Panc1 (cell line): ENCODE measurements around the gene KDM1A. TPM values are rescaled to one million over a fixed set of nuclear protein-coding genes. Genes with fewer than 3 reads are reported as not detected.

Experiments
- ATAC-seq: fragments of 200-7000 bp; cut with Tn5 transposase; 2 replicates; pipeline ENCODE4 v1.9.1; 2020; ENCODE audit warnings: mild to moderate bottlenecking, moderate library complexity
- BruUV-seq: library from RNA; stranded (reverse); fragments of 400-500 nt; replicated peaks from 2 replicates; lab custom pipeline; 2021; lab: Mats Ljungman, UMichigan
- CTCF ChIA-PET: fragments of 300-600 bp; sonication (Branson Sonifier 250); formaldehyde crosslinking; loops from one replicate; lab custom pipeline; 2022; ENCODE audit warnings: antibody characterized with exemption; lab: Charles Lee
- POLR2A ChIA-PET: fragments of 300-600 bp; sonication (Branson Sonifier 250); formaldehyde crosslinking; loops from one replicate; lab custom pipeline; 2022; ENCODE audit warnings: antibody characterized with exemption; lab: Charles Lee
- DNase-seq: peaks from one replicate; pipeline ENCODE4 v3.0.0-alpha.2; 2010; ENCODE audit warnings: low read depth, low spot score
- H3K27ac ChIP-seq: 2 replicates; pipeline ENCODE4 v1.5.1; 2011; ENCODE audit warnings: mild to moderate bottlenecking, low read length, inconsistent platforms
- H3K27me3 ChIP-seq: fragments of 200-500 bp; sonication (Bioruptor generic); 2 replicates; pipeline ENCODE4 v1.6.0; 2014; ENCODE audit warnings: low read length, inconsistent platforms; ENCODE audit not compliant: control insufficient read depth, insufficient read depth
- H3K36me3 ChIP-seq: fragments of 200-500 bp; sonication (Bioruptor generic); 2 replicates; pipeline ENCODE4 v1.5.1; 2014; ENCODE audit warnings: inconsistent platforms, mild to moderate bottlenecking, low read length, moderate library complexity; ENCODE audit not compliant: control insufficient read depth, insufficient read depth
- H3K4me1 ChIP-seq: 2 replicates; pipeline ENCODE4 v1.5.1; 2011; ENCODE audit warnings: inconsistent platforms, mild to moderate bottlenecking, low read length, moderate library complexity; ENCODE audit not compliant: control insufficient read depth, insufficient read depth
- H3K4me3 ChIP-seq, 2 experiments: 2 replicates each; pipeline ENCODE4 v1.5.1; 2011 to 2012; ENCODE audit warnings: low read depth in 2 of 2, low read length in 2 of 2, mild to moderate bottlenecking in 2 of 2, inconsistent platforms in 1 of 2, moderate library complexity in 1 of 2
- H3K9me3 ChIP-seq: fragments of 200-500 bp; sonication (Bioruptor generic); 2 replicates; pipeline ENCODE4 v1.5.1; 2014; ENCODE audit warnings: low read depth, mild to moderate bottlenecking, inconsistent platforms, low read length, moderate library complexity; ENCODE audit not compliant: control insufficient read depth, insufficient read depth
- POLR2AphosphoS5 ChIP-seq: IDR thresholded peaks from 2 replicates; pipeline ENCODE4 v1.6.1; 2012; ENCODE audit warnings: mild to moderate bottlenecking, low read depth, low read length, moderate library complexity
- REST ChIP-seq, 2 experiments: IDR thresholded peaks; 2 replicates each; pipeline ENCODE4 v1.6.1; 2011 to 2012; ENCODE audit warnings: low read depth in 2 of 2, control low read depth in 1 of 2, low read length in 1 of 2, mild to moderate bottlenecking in 1 of 2, moderate library complexity in 1 of 2; ENCODE audit not compliant: insufficient read depth in 1 of 2
- SIN3A ChIP-seq: IDR thresholded peaks from 2 replicates; pipeline ENCODE4 v1.6.1; 2012; ENCODE audit warnings: low read depth, mild to moderate bottlenecking, low read length, moderate library complexity, borderline replicate concordance; ENCODE audit not compliant: insufficient read depth
- TCF7L2 ChIP-seq: IDR thresholded peaks from 2 replicates; pipeline ENCODE4 v1.6.1; 2011; ENCODE audit warnings: mild to moderate bottlenecking, low read depth, low read length, inconsistent platforms
- in situ Hi-C: cut with HindIII; loops from 2 replicates; pipeline ENCODE4 v1.10.0; 2016; ENCODE audit warnings: low sequenced_read_pairs, low pct_unique_long_range_greater_than_20kb
- intact Hi-C: fragments of 100-400 bp; cut with micrococcal nuclease; formaldehyde crosslinking; loops from one replicate; pipeline ENCODE4 v1.10.0; 2022; ENCODE audit not compliant: unreplicated experiment
- total RNA-seq: library from RNA; stranded (reverse); gene quantifications from one replicate; pipeline ENCODE4 v1.2.1, GENCODE V29; 2021; ENCODE audit not compliant: unreplicated experiment
- TF ChIP-seq, protein P1 (sequence below): fragments of 450-650 bp; IDR thresholded peaks from 2 replicates; pipeline ENCODE4 v1.5.1; 2017; ENCODE audit warnings: mild to moderate bottlenecking

Gene KDM1A
- total RNA-seq, 1 experiment from 2014 or later = 120 TPM

- Histone ChIP-seq H3K4me1 (no peaks in the 10 kb centered on the region), H3K27ac (no peak overlapping the region), H3K9me3 (no peaks in the 10 kb centered on the region), H3K4me3 (no peak overlapping the region), H3K27me3 (no peaks in the 10 kb centered on the region), H3K36me3 (peaks cover 19% of the 10 kb centered on the region)
- CTCF ChIA-PET = no interaction called here
- DNase-seq (no peak), ATAC-seq (no peak)
- TF ChIP-seq REST (IDR thresholded peaks at IDR 0.05; ENCODE audit: insufficient read depth in 1 of 2, low read depth in 2 of 2, low read length in 1 of 2) (no peak), POLR2AphosphoS5 (no peak), SIN3A (no peak), TCF7L2 (no peak)
- TF ChIP-seq, protein P1, sequence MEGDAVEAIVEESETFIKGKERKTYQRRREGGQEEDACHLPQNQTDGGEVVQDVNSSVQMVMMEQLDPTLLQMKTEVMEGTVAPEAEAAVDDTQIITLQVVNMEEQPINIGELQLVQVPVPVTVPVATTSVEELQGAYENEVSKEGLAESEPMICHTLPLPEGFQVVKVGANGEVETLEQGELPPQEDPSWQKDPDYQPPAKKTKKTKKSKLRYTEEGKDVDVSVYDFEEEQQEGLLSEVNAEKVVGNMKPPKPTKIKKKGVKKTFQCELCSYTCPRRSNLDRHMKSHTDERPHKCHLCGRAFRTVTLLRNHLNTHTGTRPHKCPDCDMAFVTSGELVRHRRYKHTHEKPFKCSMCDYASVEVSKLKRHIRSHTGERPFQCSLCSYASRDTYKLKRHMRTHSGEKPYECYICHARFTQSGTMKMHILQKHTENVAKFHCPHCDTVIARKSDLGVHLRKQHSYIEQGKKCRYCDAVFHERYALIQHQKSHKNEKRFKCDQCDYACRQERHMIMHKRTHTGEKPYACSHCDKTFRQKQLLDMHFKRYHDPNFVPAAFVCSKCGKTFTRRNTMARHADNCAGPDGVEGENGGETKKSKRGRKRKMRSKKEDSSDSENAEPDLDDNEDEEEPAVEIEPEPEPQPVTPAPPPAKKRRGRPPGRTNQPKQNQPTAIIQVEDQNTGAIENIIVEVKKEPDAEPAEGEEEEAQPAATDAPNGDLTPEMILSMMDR = no peak
- no TSS peak for BruUV-seq
- in situ Hi-C loops = no loop called here
- POLR2A ChIA-PET = no interaction called here
- intact Hi-C loops = no loop called here
Observed at GRCh38 chr1:23062271-23062670, 43.0 kb downstream of the KDM1A start.

DNA sequence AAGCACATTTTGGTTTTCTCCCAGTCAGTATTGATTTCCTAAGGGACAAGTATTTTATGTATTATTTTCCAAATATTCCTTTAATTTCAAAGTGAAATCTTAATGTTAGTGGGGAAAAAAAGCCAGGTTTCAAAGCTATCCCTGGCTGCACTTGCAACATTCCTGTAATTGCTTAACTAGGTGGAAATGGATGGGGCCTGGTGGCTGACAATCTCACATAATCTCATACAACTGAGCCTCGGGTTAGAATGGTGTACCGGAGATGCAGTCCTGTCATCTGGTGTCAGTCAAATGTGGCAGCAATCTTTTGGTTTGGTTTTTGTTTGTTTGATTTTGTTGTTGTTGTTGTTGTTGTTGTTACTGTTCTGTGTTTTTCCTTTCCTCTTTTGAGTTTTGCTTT, 46.1 kb downstream of the KDM1A start:
- Histone ChIP-seq H3K9me3 (no peaks in the 10 kb centered on the region), H3K27me3 (no peaks in the 10 kb centered on the region), H3K4me1 (no peaks in the 10 kb centered on the region), H3K27ac (no peak overlapping the region), H3K4me3 (no peak overlapping the region), H3K36me3 (peaks cover 26% of the 10 kb centered on the region)
- in situ Hi-C loops (no loop called here), intact Hi-C loops (no loop called here)
- no peak for DNase-seq
- POLR2A ChIA-PET = interaction anchor here (0.8 kb wide), 1 partner anchor 50 kb away, joined by 5 read pairs; the partner anchor contains the start of gene TEX46
- TF ChIP-seq, protein P1 = no peak
- TF ChIP-seq SIN3A = no peak
- TF ChIP-seq REST (IDR thresholded peaks at IDR 0.05; ENCODE audit: insufficient read depth in 1 of 2, low read depth in 2 of 2, low read length in 1 of 2) = no peak
- no peak for TF ChIP-seq TCF7L2
- TF ChIP-seq POLR2AphosphoS5 = no peak
- no TSS peak for BruUV-seq
- CTCF ChIA-PET = no interaction called here
- no peak for ATAC-seq
